ENCODE results near the gene C5AR1. TPM values are rescaled to one million over a fixed set of nuclear protein-coding genes. Genes with fewer than 3 reads are reported as not detected.
"Not testable (repeated sequence)": the region's sequence is repeated elsewhere in the genome, so short reads cannot be mapped to it uniquely, and the experiment has no call there.

The C5AR1 gene
- 0.32 TPM for polyA plus RNA-seq (2012; ENCODE audit: missing spikeins)

GRCh38 chr19:47309608-47310007 is at the start of gene C5AR1:
Gene C5AR1, plus strand, starts transcription at chr19:47309861. Its CDS starts 35 bp downstream, at chr19:47309896.
- DNase-seq (ENCODE audit: insufficient read length) = no peak
- TF ChIP-seq POLR2AphosphoS5 (IDR thresholded peaks at IDR 0.05; ENCODE audit: low read depth, low read length) = no peak
- TF ChIP-seq TAF1 (IDR thresholded peaks at IDR 0.05; ENCODE audit: borderline replicate concordance, low read depth, low read length) = no peak
- no peak for TF ChIP-seq POLR2A (IDR thresholded peaks at IDR 0.05; ENCODE audit: low read depth, low read length)
- FAIRE-seq = no peak

GRCh38 chr19:47260476-47260875 is 49.2 kb upstream of the C5AR1 start:
- FAIRE-seq (no peak), DNase-seq (ENCODE audit: insufficient read length) (no peak)
- TF ChIP-seq POLR2AphosphoS5 (IDR thresholded peaks at IDR 0.05; ENCODE audit: low read depth, low read length) = no peak

GRCh38 chr19:47261946-47262793 is 47.5 kb upstream of the C5AR1 start:
- peak; percentile 75 for FAIRE-seq
- DNase-seq (ENCODE audit: insufficient read length) = not testable (repeated sequence)

DNA sequence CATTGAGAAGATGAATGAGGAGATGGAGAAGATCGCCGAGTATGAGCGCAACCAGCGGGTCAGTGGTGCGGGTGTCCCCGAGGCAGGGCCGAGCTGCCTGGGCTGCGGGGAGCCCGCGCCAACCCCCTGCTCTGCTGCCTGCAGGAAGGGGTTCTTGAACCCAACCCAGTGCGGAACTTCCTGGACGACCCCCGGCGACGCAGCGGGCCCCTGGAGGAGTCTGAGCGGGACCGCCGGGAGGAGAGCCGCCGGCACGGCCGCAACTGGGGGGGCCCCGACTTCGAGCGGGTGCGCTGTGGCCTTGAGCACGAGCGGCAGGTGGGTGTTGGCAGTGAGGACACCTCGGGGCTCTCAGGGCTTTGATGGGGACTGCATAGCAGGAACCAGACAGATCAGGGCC is 45.0 kb upstream of the C5AR1 start:
- no peak for TF ChIP-seq TAF1 (IDR thresholded peaks at IDR 0.05; ENCODE audit: borderline replicate concordance, low read depth, low read length)
- TF ChIP-seq POLR2A (IDR thresholded peaks at IDR 0.05; ENCODE audit: low read depth, low read length) = no peak
- no peak for TF ChIP-seq POLR2AphosphoS5 (IDR thresholded peaks at IDR 0.05; ENCODE audit: low read depth, low read length)
- DNase-seq (ENCODE audit: insufficient read length) = no peak
- no peak for FAIRE-seq

DNA sequence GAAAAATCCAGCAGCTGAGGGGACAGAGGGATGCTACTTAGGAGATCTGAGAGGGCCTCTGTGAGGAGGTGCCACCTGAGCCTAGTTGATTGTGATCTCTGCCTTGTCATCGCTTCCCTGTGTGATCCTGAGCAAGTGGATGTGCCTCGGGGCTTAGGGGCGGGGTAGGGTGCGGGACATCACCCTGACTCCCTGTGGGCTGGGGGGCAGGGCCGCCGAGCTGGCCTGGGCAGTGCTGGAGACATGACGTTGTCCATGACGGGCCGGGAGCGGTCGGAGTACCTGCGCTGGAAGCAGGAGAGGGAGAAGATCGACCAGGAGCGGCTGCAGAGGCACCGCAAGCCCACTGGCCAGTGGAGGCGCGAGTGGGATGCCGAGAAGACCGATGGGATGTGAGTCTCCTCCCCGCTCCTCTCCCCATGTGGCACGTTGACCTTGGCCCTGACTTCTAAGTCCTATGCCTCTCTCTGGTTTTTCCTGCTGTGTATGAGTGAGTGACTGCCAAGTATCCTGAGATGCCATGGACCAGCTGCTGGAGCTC is 43.2 kb upstream of the C5AR1 start:
- DNase-seq (ENCODE audit: insufficient read length) (no peak), FAIRE-seq (no peak)
- no peak for TF ChIP-seq TAF1 (IDR thresholded peaks at IDR 0.05; ENCODE audit: borderline replicate concordance, low read depth, low read length)
- no peak for TF ChIP-seq POLR2AphosphoS5 (IDR thresholded peaks at IDR 0.05; ENCODE audit: low read depth, low read length)
- no peak for TF ChIP-seq POLR2A (IDR thresholded peaks at IDR 0.05; ENCODE audit: low read depth, low read length)

DNA sequence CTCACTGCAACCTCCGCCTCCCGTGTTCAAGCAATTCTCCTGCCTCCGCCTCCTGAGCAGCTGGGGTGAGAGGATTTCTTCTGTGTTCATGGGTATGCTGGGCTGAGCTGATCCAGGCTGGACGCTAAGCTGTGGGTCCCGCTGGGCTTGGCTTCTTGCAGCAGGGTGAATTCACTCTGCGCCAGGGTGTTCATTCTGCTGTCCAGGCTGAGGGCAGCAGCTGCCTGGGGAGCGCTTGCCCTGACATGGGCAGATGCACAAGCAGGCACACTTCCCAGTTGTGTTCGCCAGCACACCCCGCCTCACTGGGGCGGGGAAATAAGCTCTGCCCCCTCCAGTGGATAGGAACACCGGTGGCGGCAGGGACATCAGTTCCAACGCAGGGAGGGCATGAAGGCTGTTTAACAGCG is 42.3 kb upstream of the C5AR1 start:
- no peak for DNase-seq (ENCODE audit: insufficient read length)
- TF ChIP-seq POLR2A (IDR thresholded peaks at IDR 0.05; ENCODE audit: low read depth, low read length) (no peak), TAF1 (IDR thresholded peaks at IDR 0.05; ENCODE audit: borderline replicate concordance, low read depth, low read length) (no peak), POLR2AphosphoS5 (IDR thresholded peaks at IDR 0.05; ENCODE audit: low read depth, low read length) (no peak)
- FAIRE-seq = no peak

DNA sequence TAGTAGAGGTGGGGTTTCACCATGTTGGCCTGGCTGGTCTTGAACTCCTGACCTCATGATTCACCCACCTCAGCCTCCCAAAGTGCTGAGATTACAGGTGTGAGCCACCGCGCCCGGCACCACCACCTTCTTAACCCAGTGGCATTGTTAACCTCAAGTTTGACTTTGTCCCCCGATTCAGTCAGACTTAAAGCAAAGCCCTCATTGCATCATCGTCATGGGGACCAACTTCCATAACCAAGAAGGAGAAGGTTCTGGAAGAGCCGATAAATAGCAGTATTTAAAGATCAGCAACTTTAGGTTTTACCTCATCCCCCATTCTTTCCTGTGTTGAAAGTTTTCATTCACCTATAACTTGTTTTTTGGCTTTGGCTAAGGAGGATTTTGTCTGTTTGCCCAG is 41.6 kb upstream of the C5AR1 start:
- TF ChIP-seq TAF1 (IDR thresholded peaks at IDR 0.05; ENCODE audit: borderline replicate concordance, low read depth, low read length) (no peak), POLR2AphosphoS5 (IDR thresholded peaks at IDR 0.05; ENCODE audit: low read depth, low read length) (no peak), POLR2A (IDR thresholded peaks at IDR 0.05; ENCODE audit: low read depth, low read length) (no peak)
- FAIRE-seq (no peak), DNase-seq (ENCODE audit: insufficient read length) (no peak)

GRCh38 chr19:47269596-47269995 is 40.1 kb upstream of the C5AR1 start:
- FAIRE-seq (no peak), DNase-seq (ENCODE audit: insufficient read length) (no peak)
- TF ChIP-seq POLR2AphosphoS5 (IDR thresholded peaks at IDR 0.05; ENCODE audit: low read depth, low read length) = no peak
- no peak for TF ChIP-seq POLR2A (IDR thresholded peaks at IDR 0.05; ENCODE audit: low read depth, low read length)
- TF ChIP-seq TAF1 (IDR thresholded peaks at IDR 0.05; ENCODE audit: borderline replicate concordance, low read depth, low read length) = no peak

GRCh38 chr19:47270408-47270807 is 39.3 kb upstream of the C5AR1 start:
- TF ChIP-seq POLR2A (IDR thresholded peaks at IDR 0.05; ENCODE audit: low read depth, low read length) (no peak), POLR2AphosphoS5 (IDR thresholded peaks at IDR 0.05; ENCODE audit: low read depth, low read length) (no peak), TAF1 (IDR thresholded peaks at IDR 0.05; ENCODE audit: borderline replicate concordance, low read depth, low read length) (no peak)
- FAIRE-seq = no peak
- no peak for DNase-seq (ENCODE audit: insufficient read length)

- TF ChIP-seq POLR2AphosphoS5 (IDR thresholded peaks at IDR 0.05; ENCODE audit: low read depth, low read length) (no peak), POLR2A (IDR thresholded peaks at IDR 0.05; ENCODE audit: low read depth, low read length) (no peak), TAF1 (IDR thresholded peaks at IDR 0.05; ENCODE audit: borderline replicate concordance, low read depth, low read length) (no peak)
- FAIRE-seq (no peak), DNase-seq (ENCODE audit: insufficient read length) (no peak)
Observed at GRCh38 chr19:47271949-47272348, 37.7 kb upstream of the C5AR1 start.

GRCh38 chr19:47272448-47273312 is 37.0 kb upstream of the C5AR1 start:
- TF ChIP-seq POLR2AphosphoS5 (IDR thresholded peaks at IDR 0.05; ENCODE audit: low read depth, low read length) (no peak), TAF1 (IDR thresholded peaks at IDR 0.05; ENCODE audit: borderline replicate concordance, low read depth, low read length) (no peak), POLR2A (IDR thresholded peaks at IDR 0.05; ENCODE audit: low read depth, low read length) (no peak)
- FAIRE-seq = no peak
- DNase-seq (ENCODE audit: insufficient read length) = peak; percentile 58
